Skeletal muscle satellite cell (primary cell): ENCODE results near the gene TSPAN18.

Experiments used
- H3K27me3 ChIP-seq: 2 replicates; pipeline ENCODE4 v1.7.0; 2013; ENCODE audit warnings: low read length; ENCODE audit not compliant: control insufficient read depth, insufficient read depth
- H3K36me3 ChIP-seq: 2 replicates; pipeline ENCODE4 v1.7.0; 2013; ENCODE audit warnings: mild to moderate bottlenecking, control low read depth, low read length; ENCODE audit not compliant: insufficient read depth
- H3K4me1 ChIP-seq: 2 replicates; pipeline ENCODE4 v1.7.0; 2013; ENCODE audit warnings: low read length; ENCODE audit not compliant: control insufficient read depth, insufficient read depth
- H3K4me2 ChIP-seq: 2 replicates; pipeline ENCODE4 v1.7.0; 2013; ENCODE audit warnings: mild to moderate bottlenecking, low read length
- H3K4me3 ChIP-seq: 2 replicates; pipeline ENCODE4 v1.7.0; 2013; ENCODE audit warnings: low read length
- H3K9ac ChIP-seq: 2 replicates; pipeline ENCODE4 v1.7.0; 2013; ENCODE audit warnings: mild to moderate bottlenecking, low read depth, low read length, moderate library complexity
- H3K9me3 ChIP-seq: replicated peaks from 2 replicates; pipeline ENCODE4 v1.7.0; 2013; ENCODE audit warnings: mild to moderate bottlenecking, control low read depth, low read length

The TSPAN18 gene

GRCh38 chr11:44930588-44931302, 204.0 kb downstream of the TSPAN18 start:
- Histone ChIP-seq H3K9ac (no peak overlapping the region), H3K9me3 (no peaks in the 10 kb centered on the region), H3K27me3 (no peaks in the 10 kb centered on the region), H3K4me1 (no peaks in the 10 kb centered on the region), H3K4me2 (no peak overlapping the region), H3K36me3 (no peaks in the 10 kb centered on the region), H3K4me3 (no peak overlapping the region)

DNA sequence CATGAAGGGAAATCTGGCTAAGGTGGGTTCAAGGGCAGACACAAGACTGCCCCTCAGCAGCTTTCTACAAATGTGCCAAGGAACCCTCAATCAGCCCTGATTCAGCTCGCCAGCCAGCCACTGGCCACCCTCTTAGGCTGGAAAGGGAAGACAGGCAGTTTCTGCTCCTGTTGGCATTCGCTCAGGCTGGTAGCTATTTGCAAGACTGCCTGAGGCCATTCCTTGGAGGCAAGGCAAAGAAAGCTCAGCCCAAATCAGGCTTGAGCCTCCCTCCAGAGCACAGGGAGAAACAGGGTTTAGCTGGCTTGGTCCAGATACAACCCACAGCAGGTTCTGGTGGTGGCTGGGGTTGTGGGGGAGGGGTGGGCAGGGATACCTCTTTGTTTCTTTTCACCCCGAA, 204.7 kb downstream of the TSPAN18 start:
- no peak overlapping the region for H3K4me3 ChIP-seq
- H3K9me3 ChIP-seq, result no peaks in the 10 kb centered on the region
- no peaks in the 10 kb centered on the region for H3K36me3 ChIP-seq
- no peaks in the 10 kb centered on the region for H3K4me1 ChIP-seq
- H3K27me3 ChIP-seq, result no peaks in the 10 kb centered on the region
- H3K4me2 ChIP-seq, result no peak overlapping the region
- no peak overlapping the region for H3K9ac ChIP-seq

DNA sequence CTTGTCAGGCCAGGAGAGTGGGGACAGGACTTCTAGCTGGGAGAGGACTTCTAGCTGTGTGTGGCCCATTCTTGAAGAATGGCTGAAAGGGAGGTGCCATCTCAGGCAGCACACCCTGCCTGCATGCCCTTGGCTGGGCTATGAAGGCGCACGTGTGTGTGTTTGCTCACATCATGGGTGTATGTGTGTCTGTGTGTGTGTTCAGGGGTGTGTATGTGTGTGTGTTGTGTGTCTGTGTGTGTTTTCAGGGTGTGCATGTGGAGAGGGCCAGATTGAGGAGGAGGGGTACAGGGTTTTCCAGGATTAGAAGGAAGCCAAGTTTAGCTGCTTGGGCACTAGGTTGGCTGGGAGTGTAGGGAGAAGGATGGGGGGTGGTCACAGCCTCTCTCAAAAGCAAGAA, 207.3 kb downstream of the TSPAN18 start:
- Histone ChIP-seq H3K36me3 (no peaks in the 10 kb centered on the region), H3K27me3 (no peaks in the 10 kb centered on the region), H3K4me1 (no peaks in the 10 kb centered on the region), H3K4me3 (no peak overlapping the region), H3K4me2 (no peak overlapping the region), H3K9ac (no peak overlapping the region), H3K9me3 (no peaks in the 10 kb centered on the region)

DNA sequence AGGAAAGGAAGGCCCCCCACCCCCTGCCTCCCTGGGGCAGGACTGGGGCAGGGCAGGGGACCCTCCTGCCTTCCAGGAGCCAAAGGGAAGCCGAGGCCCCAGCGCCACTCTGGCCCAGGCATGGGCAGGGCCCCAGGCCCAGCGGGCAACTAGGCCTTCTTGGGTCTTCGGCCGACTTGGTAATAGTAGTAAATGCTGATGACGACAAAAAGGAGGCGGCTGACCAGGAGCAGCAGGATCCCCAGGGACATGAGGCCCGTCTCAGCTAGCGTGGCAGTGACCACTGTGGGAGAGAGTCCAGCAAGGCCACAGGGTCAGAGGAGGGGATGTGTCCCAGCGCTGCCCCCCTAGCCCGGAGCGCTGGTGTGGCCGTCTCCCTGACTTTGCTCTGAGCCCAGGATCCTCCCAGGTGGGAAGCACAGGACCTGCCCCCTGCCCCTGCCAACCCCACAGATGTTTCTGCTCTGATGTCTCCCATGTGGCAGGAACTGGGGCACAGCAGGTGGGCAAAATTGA, 208.0 kb downstream of the TSPAN18 start:
- H3K27me3 ChIP-seq, result no peaks in the 10 kb centered on the region
- H3K9ac ChIP-seq, result no peak overlapping the region
- no peaks in the 10 kb centered on the region for H3K4me1 ChIP-seq
- no peak overlapping the region for H3K4me2 ChIP-seq
- no peak overlapping the region for H3K4me3 ChIP-seq
- H3K9me3 ChIP-seq, result no peaks in the 10 kb centered on the region
- H3K36me3 ChIP-seq, result no peaks in the 10 kb centered on the region

DNA sequence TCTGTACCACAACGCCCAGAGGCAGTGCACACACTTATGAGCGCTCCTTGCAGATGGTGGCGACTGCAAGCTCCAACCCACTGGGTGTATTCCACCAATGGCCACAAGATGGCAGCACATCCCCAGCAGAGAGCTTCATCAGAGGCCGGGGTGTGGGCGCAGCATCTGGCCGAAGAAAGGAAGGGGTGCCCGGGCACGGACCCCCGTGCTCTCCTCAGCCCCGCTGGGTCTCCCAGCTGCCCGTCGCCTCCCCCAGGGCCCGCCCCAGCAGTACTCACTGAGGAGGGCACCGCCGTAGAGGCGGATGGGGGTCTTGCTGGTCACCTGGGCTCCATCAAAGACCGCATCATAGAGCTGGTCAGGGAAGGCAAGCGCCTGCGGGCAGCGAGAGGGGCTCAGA, 209.8 kb downstream of the TSPAN18 start:
- H3K4me1 ChIP-seq, result no peaks in the 10 kb centered on the region
- no peak overlapping the region for H3K4me2 ChIP-seq
- no peaks in the 10 kb centered on the region for H3K27me3 ChIP-seq
- H3K9me3 ChIP-seq, result no peaks in the 10 kb centered on the region
- no peaks in the 10 kb centered on the region for H3K36me3 ChIP-seq
- no peak overlapping the region for H3K9ac ChIP-seq
- H3K4me3 ChIP-seq, result no peak overlapping the region

- H3K9me3 ChIP-seq, result no peaks in the 10 kb centered on the region
- no peak overlapping the region for H3K9ac ChIP-seq
- no peak overlapping the region for H3K4me3 ChIP-seq
- no peaks in the 10 kb centered on the region for H3K36me3 ChIP-seq
- H3K4me2 ChIP-seq, result no peak overlapping the region
- no peaks in the 10 kb centered on the region for H3K4me1 ChIP-seq
- H3K27me3 ChIP-seq, result no peaks in the 10 kb centered on the region
Measured at GRCh38 chr11:44936951-44937543, 210.3 kb downstream of the TSPAN18 start.

DNA sequence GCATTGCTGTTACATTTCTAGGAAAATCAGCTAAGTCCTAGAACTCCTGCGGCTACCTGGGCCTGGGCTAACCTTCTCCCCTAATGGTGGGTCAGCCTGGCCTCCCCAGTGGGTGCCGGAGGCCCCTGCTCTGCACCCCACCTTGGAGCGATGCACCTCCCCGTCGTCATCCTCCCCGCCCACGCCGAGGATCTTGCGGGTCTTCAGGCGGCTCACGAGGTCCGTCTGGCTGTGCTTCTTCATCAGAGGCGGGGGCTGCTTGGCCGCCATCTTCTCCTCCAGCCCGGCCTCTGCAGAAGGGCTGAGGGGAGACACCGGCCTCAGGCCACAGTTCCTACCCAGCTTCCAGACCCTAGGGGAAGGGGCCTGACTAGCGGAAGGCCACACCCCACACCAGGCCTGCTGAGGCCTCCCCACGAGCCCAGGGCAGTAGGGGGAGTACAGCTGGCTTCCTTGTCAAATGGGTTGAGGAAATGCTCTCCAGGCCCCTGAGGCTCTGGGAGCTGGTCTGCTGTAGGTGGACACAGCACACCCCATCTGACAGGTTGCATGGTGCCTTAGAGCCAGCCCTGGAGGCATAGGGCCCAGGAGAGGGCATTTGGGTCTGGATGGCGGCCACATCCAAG, 211.4 kb downstream of the TSPAN18 start:
- Histone ChIP-seq H3K4me2 (no peak overlapping the region), H3K27me3 (no peaks in the 10 kb centered on the region), H3K9me3 (no peaks in the 10 kb centered on the region), H3K9ac (no peak overlapping the region), H3K36me3 (no peaks in the 10 kb centered on the region), H3K4me3 (no peak overlapping the region), H3K4me1 (no peaks in the 10 kb centered on the region)

DNA sequence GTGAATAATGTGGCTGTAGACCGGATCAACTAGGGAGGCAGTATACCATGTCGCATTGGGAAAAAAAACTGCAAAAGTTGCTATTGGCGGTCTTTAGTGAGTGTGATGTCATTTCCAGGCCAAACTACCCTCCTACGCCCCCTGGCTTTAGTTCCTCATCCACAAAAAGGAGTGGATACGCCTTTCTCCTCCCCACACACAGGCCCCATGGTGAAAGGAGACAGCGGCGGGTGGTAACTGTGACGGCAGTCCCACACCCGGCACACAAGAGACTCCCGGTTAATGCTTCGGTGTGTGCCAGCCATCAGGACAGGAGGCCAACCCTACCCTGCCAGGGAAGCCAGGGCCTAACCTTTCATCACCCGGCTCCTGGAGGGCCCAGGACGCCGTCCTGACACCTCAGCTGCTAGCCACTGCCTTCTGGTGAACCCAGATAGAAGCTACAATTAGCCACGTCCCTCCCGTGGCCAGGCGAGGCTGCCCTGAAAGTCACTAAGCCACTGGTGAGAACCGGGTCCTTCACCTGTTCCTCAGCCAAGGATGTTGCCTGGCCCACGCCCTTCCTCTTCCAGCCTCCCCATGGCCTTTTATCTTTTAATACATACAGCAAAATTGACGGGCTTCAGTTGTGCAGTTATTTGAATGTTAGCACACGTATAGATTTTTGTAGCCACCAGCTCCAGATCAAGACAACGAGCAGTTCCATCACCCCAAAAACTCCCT, 213.1 kb downstream of the TSPAN18 start:
- no peak overlapping the region for H3K9ac ChIP-seq
- H3K36me3 ChIP-seq, result no peaks in the 10 kb centered on the region
- H3K4me1 ChIP-seq, result no peaks in the 10 kb centered on the region
- no peaks in the 10 kb centered on the region for H3K9me3 ChIP-seq
- H3K27me3 ChIP-seq, result no peaks in the 10 kb centered on the region
- H3K4me3 ChIP-seq, result no peak overlapping the region
- no peak overlapping the region for H3K4me2 ChIP-seq

DNA sequence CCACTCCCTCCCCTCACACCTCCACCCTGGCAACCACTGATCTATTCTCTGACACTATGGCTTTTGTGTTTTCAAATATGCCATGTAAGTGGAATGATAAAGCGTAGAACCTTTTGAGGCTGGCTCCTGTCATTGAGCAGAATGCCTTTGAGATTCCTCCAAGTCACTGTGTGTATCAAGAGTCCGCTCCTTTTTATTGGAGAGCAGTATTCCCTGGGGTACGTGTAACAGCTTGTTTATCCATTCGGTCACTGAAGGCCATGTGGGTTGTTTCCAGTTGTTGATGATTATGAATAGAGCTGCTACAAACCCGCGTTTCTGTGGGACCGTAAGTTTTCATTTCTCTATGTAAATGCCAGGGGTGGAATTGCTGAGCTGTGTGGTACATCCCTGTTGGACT, 213.6 kb downstream of the TSPAN18 start:
- H3K9me3 ChIP-seq, result no peaks in the 10 kb centered on the region
- H3K36me3 ChIP-seq, result no peaks in the 10 kb centered on the region
- no peak overlapping the region for H3K9ac ChIP-seq
- H3K4me1 ChIP-seq, result no peaks in the 10 kb centered on the region
- H3K4me2 ChIP-seq, result no peak overlapping the region
- H3K4me3 ChIP-seq, result no peak overlapping the region
- no peaks in the 10 kb centered on the region for H3K27me3 ChIP-seq

- Histone ChIP-seq H3K9ac (no peak overlapping the region), H3K4me3 (no peak overlapping the region), H3K27me3 (peaks cover 2% of the 10 kb centered on the region), H3K36me3 (no peaks in the 10 kb centered on the region), H3K4me1 (no peaks in the 10 kb centered on the region), H3K9me3 (no peaks in the 10 kb centered on the region), H3K4me2 (no peak overlapping the region)
Measured at GRCh38 chr11:44940835-44941234, 214.1 kb downstream of the TSPAN18 start.

DNA sequence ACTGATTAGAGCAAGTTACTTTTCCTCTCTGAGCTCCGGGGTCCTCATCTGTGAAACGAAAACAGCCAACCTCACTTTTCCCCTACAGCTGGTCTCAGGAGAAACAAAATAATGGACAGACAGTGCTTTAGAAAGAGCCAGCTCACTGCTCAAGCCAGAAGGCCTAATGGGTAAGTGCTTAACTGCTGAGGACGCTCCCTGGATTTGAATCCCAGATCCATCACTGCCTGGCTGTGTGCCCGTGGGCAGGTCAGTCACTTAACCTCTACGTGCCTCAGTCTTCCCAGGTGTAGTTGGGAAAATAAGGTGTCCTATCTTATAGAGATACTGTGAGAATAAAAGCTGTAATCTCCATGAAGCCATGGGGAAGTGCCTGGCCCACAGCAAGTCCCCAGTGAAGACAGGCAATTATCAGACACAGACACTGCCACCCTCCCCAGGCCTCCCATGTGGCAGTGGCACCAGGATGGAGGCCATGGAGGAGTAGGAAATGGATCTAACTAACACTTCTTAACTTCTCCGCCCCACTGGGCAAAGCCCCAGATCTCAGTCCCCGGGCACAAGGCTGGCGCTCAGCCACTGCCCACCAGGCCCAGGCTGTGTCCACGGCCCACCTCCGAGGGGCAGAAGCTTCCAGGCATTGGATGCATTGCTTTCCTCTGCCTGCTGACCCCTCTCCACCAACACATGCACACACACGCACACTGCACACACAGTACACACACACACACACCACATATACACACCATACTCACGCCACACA, 214.7 kb downstream of the TSPAN18 start:
- Histone ChIP-seq H3K4me1 (no peaks in the 10 kb centered on the region), H3K4me2 (no peak overlapping the region), H3K27me3 (peaks cover 2% of the 10 kb centered on the region), H3K9ac (no peak overlapping the region), H3K36me3 (no peaks in the 10 kb centered on the region), H3K4me3 (no peak overlapping the region), H3K9me3 (no peaks in the 10 kb centered on the region)
